Adrenal gland (tissue), 12 donors: ENCODE measurements around the gene KIAA2012. TPM values are rescaled to one million over a fixed set of nuclear protein-coding genes. Genes with fewer than 3 reads are reported as not detected.

ENCODE experiments used
- DNase-seq, 7 donors: peaks; one replicate each; pipeline ENCODE4 v3.0.0-alpha.2; 2019 to 2020
- H3K27ac ChIP-seq, 5 donors: fragments of 200-600 bp; sonication (generic) in 4 of 5; 1 replicate in 3 of 5; 2 replicates in 2 of 5; pipeline versions ENCODE4 v1.5.1 to v1.8.0; 2016 to 2020; ENCODE audit warnings: mild to moderate bottlenecking in 1 of 5
- H3K27me3 ChIP-seq: fragments of 200-600 bp; 2 replicates; pipeline ENCODE4 v1.8.0; 2021
- H3K36me3 ChIP-seq, 2 donors: fragments of 200-600 bp; replicated peaks in 1 of 2; 1 replicate in 1 of 2; 2 replicates in 1 of 2; pipeline versions ENCODE4 v1.5.1 to v1.8.0; 2018 to 2022
- H3K4me1 ChIP-seq, 2 donors: fragments of 200-600 bp; replicated peaks in 1 of 2; 1 replicate in 1 of 2; 2 replicates in 1 of 2; pipeline versions ENCODE4 v1.5.1 to v1.8.0; 2018 to 2021
- H3K4me3 ChIP-seq, 4 donors: fragments of 200-600 bp; sonication (generic) in 3 of 4; one replicate each; pipeline ENCODE4 v1.5.1; 2016 to 2018
- H3K9me3 ChIP-seq, 3 donors: fragments of 200-600 bp; sonication (generic) in 1 of 3; replicated peaks in 1 of 3; 1 replicate in 2 of 3; 2 replicates in 1 of 3; pipeline versions ENCODE4 v1.5.1 to v1.8.0; 2016 to 2021
- CTCF ChIP-seq, 6 experiments: fragments of 450-650 bp in 4 of 6; fragments of 200-600 bp in 2 of 6; sonication (generic) in 1 of 6; IDR thresholded peaks; 1 replicate in 5 of 6; 2 replicates in 1 of 6; pipeline versions ENCODE4 v1.5.1 to v1.8.0; 2016 to 2021; ENCODE audit warnings: antibody characterized with exemption in 6 of 6, mild to moderate bottlenecking in 2 of 6, moderate library complexity in 1 of 6
- POLR2A ChIP-seq, 2 donors: fragments of 450-650 bp; IDR thresholded peaks; one replicate each; pipeline ENCODE4 v1.6.1; 2017; ENCODE audit warnings: antibody characterized with exemption in 2 of 2, mild to moderate bottlenecking in 2 of 2, moderate library complexity in 1 of 2
- WGBS, 4 donors: extraction: QIAGEN DNeasy Blood & Tissue Kit in 2 of 4; methylation state at CpG; one replicate each; pipeline versions ENCODE4 v1.1.5 to v1.1.7; 2013 to 2017; 5-methylcytosine and 5-hydroxymethylcytosine counted together
- intact Hi-C, 2 donors: fragments of 100-400 bp; cut with DNase I; formaldehyde crosslinking; loops; one replicate each; pipeline versions ENCODE4 v1.14.1 to v1.15.0; 2022 to 2023
- polyA plus RNA-seq, 3 donors: library from polyadenylated mRNA; stranded (reverse); fragments of 200-250 nt in 2 of 3; fragments of 350-450 nt in 1 of 3; fragmentation: Illumina TruSeq in 1 of 3; extraction: RNeasy Lipid Tissue Mini Kit (QIAGEN cat#74804) in 1 of 3; gene quantifications; one replicate each; pipeline ENCODE4 v1.2.3, GENCODE V29; 2013 to 2014
- total RNA-seq, 9 donors: library from RNA; depleted of rRNA in 4 of 9; stranded (reverse); fragments of >200 nt in 4 of 9; fragments of 120-200 nt in 1 of 9; fragmentation: NEBNext Ultra II Directional in 1 of 9; extraction: Animal tissue kit (Norgen Biotek cat#: 25700) in 1 of 9; gene quantifications; one replicate each; pipeline versions ENCODE4 v1.1.0 to v1.2.4, GENCODE V29; 2013 to 2023
- donor health status: healthy with polysubstance abuse.
- donor health status: Bipolar disorder and iron deficiency.
- donor health status: DM: yes; HTN: yes; CAD: no.
- donor health status: DM: no; HTN: no; CAD: no.
- donor health status: DM: no; HTN: no; CAD: no.
- donor health status: DM: yes; HTN: yes; CAD: no.

The KIAA2012 gene
- total and polyA plus RNA-seq, 12 donors: 0.09 to 0.16 (median 0.11) TPM; not detected in 9

- Histone ChIP-seq H3K27me3 (no peaks in the 10 kb centered on the region), H3K36me3 (no peaks in the 10 kb centered on the region), H3K27ac (no peak overlapping the region), H3K9me3 (no peaks in the 10 kb centered on the region), H3K4me1 (no peaks in the 10 kb centered on the region), H3K4me3 (no peak overlapping the region)
- WGBS, 4 donors: 69 to 79% (median 73%) methylated on average over 3 of the region's 3 CpGs
- intact Hi-C loops: no loop called here
- DNase-seq: no peak
- no peak for TF ChIP-seq POLR2A (IDR thresholded peaks at IDR 0.05)
- no peak for TF ChIP-seq CTCF (IDR thresholded peaks at IDR 0.05)
Observed at GRCh38 chr2:202164411-202164810, 91.4 kb downstream of the KIAA2012 start.

- no peaks in the 10 kb centered on the region for H3K4me1 ChIP-seq
- H3K9me3 ChIP-seq: no peaks in the 10 kb centered on the region
- H3K27me3 ChIP-seq: no peaks in the 10 kb centered on the region
- DNase-seq: no peak
- H3K27ac ChIP-seq: no peak overlapping the region
- no peaks in the 10 kb centered on the region for H3K36me3 ChIP-seq
- WGBS, 4 donors: 84 to 87% (median 85%) methylated on average over 5 of the region's 5 CpGs
- intact Hi-C loops: no loop called here
- no peak for TF ChIP-seq POLR2A (IDR thresholded peaks at IDR 0.05)
- no peak for TF ChIP-seq CTCF (IDR thresholded peaks at IDR 0.05)
- H3K4me3 ChIP-seq: no peak overlapping the region
Observed at GRCh38 chr2:202165208-202165607, 92.2 kb downstream of the KIAA2012 start.

GRCh38 chr2:202165945-202166344 is 92.9 kb downstream of the KIAA2012 start:
- DNase-seq: no peak
- no peaks in the 10 kb centered on the region for H3K4me1 ChIP-seq
- 43 to 58% (median 48%) methylated on average over 1 of the region's 1 CpG for WGBS, 4 donors
- H3K9me3 ChIP-seq: no peaks in the 10 kb centered on the region
- H3K4me3 ChIP-seq: no peak overlapping the region
- TF ChIP-seq POLR2A (IDR thresholded peaks at IDR 0.05) (no peak), CTCF (IDR thresholded peaks at IDR 0.05) (no peak)
- peaks cover 3% of the 10 kb centered on the region for H3K27me3 ChIP-seq
- no peaks in the 10 kb centered on the region for H3K36me3 ChIP-seq
- H3K27ac ChIP-seq: no peak overlapping the region
- intact Hi-C loops: no loop called here

GRCh38 chr2:202169131-202169530 is 96.1 kb downstream of the KIAA2012 start:
- Histone ChIP-seq H3K4me1 (no peaks in the 10 kb centered on the region), H3K36me3 (no peaks in the 10 kb centered on the region), H3K27ac (no peak overlapping the region), H3K9me3 (no peaks in the 10 kb centered on the region), H3K4me3 (no peak overlapping the region), H3K27me3 (peaks cover 3% of the 10 kb centered on the region)
- intact Hi-C loops: no loop called here
- TF ChIP-seq CTCF (IDR thresholded peaks at IDR 0.05) (no peak), POLR2A (IDR thresholded peaks at IDR 0.05) (no peak)
- DNase-seq: no peak
